ENCODE results near the gene KRT6A.

- TF ChIP-seq POLR2A (IDR thresholded peaks at IDR 0.05) (no peak), POLR2AphosphoS5 (IDR thresholded peaks at IDR 0.05) (no peak), CTCF (IDR thresholded peaks at IDR 0.05) (no peak)
These were observed 28.2 kb downstream of the KRT6A start for GRCh38 chr12:52464897-52465296.
